Measurements from ENCODE around the gene VANGL2.

- TF ChIP-seq EZH2 (IDR thresholded peaks at IDR 0.05; ENCODE audit: insufficient read depth, low read length) (no peak), CTCF (IDR thresholded peaks at IDR 0.05; ENCODE audit: insufficient read depth, low read depth, low read length) (no peak)
Observed at GRCh38 chr1:160419150-160419837, 18.9 kb downstream of the VANGL2 start.

All from astrocyte (in vitro differentiated cells and primary cell).